HG03135 (cell line): ENCODE measurements around the gene C11orf24.
A peak's percentile ranks its signal among the peaks of the same experiment; 100 is the strongest.

Experiments used
- ATAC-seq: cut with Tn5 transposase; IDR thresholded peaks from one replicate; pipeline ENCODE4 v1.9.1; 2021; ENCODE audit warnings: mild to moderate bottlenecking, moderate library complexity; ENCODE audit not compliant: unreplicated experiment

C11orf24 gene

DNA sequence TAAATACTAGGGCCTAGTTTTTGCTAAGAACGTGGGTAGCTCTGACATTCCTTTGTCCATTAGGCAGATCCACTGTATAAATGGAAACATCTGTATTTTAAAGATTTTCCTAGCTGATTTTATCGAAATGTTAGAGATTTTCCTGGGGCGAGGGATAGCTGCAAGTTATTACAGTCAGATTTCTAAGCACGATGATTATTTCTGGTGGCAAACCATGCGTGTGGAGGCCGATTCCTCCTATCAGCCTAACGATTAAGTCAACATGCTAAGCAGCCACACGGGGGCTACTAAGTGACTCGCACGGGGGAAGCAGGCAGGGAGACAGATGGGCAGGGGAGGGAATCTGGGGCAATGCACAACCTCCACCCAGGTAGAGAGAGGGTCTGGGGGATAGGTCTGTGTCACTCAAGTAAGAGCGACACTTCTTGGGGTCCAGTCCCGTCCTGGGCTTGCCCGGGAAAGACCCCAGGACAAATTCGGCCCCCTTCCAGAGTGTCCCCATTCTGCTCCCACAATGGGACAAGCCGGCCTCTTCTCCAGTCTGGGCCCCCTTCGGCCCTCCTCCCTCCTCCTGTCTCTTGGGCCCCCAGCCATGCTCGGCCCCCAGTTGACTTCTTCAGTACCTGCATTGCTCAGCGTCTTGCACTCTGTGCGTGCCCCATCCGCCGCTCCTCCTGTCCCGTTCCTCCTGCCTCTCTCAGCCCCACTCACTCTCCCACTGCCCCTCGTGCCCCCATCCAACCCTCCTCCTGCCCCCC lies 571 bp downstream of the C11orf24 start:
- peak; percentile 27 for ATAC-seq

DNA sequence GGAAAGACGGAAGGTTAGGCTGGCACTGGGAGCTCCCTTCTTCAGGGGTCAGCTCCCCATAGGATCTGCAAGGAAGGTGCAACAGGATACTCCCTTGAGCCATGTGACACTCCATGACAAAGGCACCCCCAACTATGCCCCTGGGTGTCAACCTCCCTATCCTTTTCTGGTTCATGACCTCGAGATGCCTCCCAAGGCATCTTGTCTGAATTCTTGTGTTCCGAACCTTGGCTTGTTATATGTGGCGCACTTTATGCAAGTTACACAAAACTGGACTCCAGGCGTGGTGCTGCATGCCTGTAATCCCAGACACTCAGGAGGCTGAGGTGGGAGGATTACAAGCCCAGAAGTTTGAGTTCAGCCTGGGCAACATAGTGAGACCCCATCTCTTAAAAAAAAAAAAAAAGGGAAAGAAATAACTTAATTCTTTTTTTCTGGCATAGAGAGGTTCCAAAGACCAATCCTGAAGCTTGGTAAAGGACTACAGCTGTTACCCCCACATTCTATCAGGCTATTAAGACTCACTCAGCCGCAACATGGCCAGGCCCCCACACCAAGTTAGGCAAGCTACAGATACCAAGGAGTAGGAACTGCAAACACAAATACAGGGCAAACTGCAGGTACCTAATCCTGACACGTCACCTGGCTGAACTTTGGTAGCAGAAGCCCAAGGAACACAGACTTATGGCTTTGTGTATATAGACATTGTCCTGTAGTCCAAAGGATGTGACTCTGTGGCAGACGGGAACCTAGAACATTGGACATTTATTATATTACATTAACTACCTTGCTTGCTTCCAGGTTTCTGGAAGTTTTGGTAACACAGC lies 1.4 kb downstream of the C11orf24 start:
- ATAC-seq, result no peak

DNA sequence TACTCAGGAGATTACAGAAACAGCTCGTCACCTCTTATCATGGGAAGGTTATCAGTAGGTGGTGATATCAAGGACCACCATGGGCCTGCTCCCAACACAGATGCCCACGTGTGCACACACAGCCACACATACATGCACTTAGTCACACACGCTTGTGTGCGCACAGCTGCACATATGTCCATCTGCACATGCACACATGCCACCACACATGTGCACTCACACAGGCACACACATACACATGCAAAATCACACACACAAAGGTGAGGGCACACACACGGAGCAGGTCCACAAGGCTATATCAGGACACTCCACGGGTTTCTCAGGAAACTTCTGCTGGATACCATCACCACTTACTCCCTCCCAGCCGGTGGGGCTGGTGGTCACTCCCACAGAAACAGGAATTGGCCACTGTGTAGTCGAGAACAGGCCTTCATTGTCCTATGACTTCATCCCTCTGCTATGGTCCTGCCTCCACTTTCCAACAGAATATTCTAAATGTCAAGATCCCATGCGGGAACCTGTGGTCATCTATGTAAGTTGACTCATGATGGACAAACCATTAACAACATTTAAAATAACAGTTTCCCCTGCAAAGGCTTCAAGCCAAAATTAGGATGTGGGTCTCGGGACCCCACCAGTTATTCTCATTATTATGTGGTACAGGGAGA lies 2.2 kb downstream of the C11orf24 start:
- ATAC-seq, result no peak

DNA sequence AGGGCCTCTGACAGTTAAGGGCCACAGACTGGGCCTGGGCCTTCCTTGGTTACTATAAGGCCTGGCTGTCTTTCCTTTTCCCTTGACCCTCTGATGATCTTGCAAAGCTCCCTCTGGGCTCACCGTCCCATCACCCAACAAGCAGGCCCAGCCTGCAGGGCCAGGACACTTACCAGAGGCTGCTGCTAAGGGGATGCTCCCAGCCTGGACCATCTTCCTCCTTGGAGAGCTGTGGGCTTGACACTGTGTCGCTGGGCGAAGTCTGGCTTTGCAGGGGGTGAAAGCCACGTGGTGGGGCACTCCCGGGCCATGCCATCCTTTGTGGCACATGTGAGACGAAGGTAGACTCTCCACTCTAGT lies 3.9 kb downstream of the C11orf24 start:
- ATAC-seq, result no peak

DNA sequence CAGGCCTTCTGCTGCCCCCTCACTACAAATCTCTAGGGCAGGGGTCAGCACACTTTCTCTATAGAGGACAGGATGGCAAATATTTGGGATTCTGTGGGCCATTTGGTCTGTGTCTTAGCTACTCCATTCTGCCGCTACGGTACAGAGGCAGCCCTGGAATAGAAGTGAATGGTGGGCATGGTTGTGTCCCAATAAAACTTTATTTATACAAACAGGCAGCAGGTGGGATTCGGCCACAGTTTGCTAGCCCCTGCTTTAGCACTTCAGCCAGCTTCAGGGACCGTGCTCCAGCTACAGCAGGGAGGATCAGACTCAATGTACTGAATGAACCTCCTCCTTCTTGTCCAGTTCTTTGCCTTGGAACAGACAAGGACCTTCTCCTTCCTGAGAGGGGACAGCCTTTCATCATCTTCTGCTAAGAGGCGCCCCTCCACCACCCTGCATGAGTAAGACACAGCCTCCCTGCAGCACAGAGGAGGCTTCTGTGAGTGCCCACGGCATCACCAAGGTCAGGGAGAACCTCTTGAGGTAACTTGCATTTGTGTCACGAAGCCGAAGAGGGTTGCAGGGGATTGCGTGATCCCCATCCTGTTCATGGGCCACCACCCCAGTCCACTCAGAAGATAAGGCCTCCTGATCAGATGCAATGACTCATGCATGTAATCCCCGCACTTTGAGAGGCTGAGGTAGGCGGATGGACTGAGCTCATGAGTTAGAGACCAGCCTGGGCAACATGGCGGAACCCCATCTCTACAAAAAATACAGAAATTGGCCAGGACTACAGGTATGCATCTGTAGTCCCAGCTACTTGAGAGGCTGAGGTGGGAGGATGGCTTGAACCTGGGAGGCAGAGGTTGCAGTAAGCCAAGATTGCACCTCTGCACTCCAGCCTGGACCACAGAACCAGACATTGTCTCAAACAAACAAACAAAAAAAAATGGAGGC lies 4.6 kb downstream of the C11orf24 start:
- ATAC-seq, result no peak

DNA sequence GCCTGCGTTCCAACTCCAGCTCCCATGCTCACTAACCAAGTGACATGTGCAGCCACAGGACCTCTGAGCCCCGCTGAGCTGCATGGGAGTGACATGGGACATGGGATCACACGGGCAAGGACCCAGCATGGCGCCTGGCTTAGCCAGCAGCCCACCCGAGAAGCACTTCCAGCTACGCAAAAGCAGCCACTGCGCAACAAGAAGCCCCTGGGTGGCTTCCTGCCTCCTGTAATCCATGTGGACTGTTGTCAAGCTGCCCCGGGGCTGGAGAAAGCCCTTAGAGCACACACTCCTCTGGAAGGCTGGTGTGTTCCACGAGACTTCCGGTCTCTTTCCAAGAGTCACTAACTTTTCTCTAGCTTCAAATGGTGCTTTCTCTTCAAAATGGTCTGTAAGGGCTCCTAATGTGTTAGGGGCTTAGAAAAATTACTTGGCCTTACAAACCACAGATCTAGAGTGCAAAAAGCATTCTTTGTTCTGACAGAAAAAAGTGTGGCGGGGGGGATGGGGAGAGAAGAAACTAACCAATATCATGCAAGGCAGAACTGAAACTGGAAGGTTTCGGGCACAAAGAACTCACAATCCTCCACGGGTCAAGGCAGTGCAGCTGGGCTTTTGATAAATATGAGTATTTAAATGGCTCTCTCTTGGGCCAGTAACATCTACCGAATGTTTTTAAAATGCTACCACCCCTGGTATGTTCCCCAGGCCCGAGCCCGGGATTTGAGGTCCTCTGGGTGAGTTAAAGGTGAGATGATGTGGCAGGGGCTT lies 5.5 kb downstream of the C11orf24 start:
- peak; percentile 57 for ATAC-seq

DNA sequence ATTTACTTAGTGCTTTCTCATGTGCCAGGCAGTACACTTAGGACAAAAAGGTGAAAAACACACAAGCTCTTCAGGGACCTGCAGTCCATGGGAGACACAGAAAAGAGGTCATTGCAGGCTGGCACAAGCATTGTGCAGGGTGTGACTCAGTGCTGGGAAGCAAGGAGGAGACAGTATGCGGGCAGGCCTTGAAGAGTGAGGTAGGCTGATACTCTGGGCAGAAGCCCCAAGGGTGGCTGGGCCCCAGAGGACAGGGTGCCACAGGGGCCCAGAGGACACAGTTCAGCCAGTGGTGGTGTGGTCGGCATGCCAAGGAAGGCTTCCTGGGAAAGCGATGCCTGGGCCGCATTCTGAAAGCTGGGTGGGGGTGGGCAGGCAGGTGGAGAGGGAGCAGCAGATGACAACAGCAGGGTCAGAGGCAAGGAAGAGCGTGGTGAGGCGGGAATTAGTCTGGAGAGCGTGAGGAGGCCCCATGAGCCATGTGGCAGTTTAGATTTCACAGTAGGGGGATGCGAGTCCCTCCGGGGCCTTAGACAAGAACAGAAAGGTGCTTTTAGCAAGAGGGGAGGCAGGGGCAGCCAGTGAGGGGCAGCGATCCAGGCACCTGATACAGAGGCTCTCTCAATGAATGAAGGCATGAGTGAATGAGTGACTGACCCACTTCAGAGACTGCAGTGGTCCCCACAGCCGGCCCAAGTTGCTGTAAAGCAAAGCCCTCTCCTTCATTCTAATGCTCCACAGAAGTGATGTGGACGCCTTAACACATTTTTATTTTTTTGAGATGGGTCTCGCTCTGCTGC lies 6.8 kb downstream of the C11orf24 start:
- ATAC-seq, result no peak

DNA sequence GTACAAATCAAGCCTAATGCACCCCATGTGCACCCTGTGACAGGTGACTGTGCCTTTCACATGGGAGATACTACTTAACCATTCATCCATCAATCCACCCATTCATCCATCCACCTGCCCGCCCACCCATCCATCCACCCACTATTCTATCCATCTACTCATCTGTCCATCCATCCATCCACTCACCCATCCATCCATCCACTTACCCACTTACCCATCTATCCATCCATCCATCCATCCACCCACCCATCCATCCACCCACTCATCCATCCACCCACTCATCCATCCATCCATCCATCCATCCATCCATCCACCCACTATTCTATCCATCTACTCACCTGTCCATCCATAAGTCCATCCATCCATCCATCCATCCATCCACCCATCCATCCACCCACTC lies 7.5 kb downstream of the C11orf24 start:
- ATAC-seq, result no peak

DNA sequence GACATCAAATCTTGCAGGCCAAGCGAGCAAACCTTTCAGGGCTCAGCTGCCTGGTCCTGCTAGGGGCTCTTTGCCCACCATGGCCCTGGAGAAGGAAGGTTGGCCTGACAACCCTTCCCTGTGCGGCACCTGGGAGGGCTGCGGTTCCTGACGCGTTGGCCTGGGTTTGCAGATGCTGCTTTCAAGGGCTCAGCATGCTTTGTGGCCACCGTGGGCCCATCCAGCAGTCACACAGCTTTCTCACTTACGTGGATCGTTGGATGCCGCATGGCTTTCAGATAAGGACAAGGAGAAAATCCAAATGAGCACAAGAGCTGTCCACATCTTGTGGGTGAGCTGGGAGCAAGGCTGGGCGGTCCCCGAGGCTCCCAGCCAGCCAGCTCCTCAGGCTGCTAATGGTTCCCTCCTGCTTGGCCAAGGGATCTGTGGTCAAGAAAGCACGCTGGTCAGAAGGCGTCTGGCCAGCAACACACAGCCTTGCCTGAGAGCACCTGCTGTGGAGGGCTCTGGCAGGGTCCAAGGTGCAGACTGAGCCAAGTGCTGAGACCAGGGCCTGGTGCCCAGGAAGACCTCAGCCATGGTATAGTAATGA lies 8.2 kb downstream of the C11orf24 start:
- ATAC-seq, result no peak

DNA sequence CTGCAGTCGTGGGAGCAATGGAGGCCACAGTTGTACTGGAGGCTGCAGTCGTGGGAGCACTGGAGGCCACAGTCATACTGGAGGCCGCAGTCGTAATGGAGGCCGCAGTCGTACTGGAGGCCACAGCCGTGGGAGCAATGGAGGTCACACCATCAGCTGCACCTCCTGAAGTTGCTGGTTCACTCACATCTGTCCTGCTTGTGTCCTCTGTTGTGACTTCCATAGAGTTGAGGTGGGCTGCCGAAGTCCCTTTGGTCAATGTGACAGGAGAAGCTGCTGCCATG lies 9.3 kb downstream of the C11orf24 start:
- no peak for ATAC-seq

DNA sequence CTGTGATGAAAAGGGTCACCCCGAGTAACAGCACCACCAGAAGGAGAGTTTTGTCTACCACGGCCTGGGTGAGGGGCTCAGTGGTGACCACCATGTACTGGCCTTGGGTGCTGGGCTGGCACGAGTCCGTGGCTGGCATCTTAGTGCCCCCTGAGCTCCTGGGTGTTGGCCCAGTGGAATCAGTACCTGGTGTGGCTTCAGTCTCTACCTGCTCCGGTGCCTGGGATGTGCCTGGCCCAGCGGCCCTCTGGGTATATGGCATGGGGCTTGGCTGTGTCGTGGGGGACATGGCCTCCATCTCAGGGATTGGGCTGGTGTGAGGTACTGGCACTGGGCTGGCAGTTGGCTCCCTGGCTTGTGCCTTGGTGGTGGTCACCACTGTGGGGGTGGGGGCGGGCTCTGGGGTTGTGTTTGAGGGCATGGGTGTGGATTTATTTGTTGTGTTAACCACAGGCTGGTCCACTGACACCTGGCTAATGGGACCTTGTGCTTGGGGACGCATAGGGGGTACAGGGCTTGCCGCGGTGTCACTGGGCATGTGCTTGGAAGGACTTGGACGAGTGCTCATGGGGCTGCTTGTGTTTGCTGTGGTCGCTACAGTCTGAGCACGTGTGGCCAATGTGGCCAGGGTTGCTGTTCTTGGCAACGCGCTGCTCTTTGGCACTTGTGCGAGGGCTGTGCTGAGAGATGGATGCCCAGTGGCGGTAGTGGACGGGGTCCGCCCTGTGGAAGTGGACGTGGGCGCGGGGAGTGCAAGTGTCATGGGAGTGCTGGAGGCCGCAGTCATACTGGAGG lies 9.8 kb downstream of the C11orf24 start:
- ATAC-seq, result no peak

DNA sequence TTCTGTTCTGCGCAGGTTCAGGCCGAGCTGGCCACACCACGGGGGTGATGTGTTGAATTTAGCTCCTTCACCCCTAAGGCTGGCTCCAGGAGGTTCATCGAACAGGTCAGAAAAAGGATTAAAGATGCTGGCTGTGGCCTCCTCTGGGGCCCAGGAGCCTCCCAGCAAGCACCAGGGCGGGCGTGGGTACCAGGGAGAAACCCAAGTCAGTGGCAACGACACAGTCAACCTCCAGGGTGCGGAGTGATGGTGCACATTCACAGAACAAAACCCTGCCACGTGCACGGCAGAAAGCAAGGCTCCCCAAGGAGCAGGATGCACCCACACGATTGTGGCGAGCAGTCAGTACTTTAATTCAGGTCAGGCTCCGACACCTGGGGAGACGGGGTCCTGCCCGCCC lies 10.8 kb downstream of the C11orf24 start:
- no peak for ATAC-seq

DNA sequence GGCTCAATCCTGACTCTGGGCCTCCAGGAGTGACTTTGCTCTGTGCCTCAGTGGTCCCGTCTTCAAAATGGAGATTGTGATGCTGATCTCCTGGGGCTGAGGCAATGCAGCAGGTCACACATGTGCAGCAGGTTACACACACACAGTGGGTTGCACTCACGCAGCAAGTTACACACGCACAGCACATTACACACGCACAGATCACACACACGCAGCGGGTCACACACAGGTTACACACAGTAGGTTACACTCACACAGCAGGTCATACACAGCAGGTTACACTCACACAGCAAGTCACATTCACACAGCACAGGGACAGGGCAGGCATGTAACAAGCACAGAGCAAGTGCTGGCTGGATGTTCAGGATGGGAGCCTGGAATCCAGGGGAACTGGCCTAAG lies 11.3 kb downstream of the C11orf24 start:
- no peak for ATAC-seq

DNA sequence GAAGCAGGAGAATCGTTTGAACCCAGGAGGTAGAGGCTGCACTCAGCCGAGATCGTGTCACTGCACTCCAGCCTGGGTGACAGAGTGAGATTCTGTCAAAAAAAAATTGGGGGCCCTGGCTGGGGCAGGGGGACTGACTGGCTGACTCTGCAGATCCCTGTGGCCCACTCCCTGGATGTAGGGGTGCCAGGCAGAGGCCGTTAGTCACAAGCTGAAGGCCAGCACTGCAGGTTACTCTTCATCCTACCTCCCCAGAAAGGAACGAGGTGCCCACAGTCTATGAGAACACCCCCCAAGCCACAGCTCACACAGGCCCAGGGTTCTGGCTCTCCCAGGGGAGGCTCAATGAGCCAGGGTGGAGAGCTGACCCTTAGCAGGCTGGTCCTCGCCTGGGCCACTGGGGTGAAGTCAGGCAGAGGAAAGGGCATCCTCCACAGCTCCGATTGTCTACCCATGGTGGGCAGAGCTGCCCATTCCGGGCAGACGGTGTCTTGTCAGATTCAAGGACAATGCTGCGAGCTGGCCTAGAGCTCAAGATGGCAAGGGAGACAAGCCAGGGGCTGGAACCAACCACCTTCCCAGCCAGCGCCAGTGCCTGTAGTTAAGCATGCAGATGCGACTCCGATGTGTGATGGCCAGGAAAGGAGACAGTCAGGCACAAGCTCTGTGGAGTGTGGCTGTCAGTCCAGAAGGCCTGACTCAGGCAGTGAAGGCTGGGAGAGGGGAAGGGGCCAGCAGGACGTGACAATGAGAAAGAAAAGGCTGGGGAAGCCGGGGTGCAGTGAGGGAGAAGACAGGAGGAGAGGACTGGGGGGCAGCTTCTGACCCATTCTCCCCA lies 12.4 kb downstream of the C11orf24 start:
- no peak for ATAC-seq

DNA sequence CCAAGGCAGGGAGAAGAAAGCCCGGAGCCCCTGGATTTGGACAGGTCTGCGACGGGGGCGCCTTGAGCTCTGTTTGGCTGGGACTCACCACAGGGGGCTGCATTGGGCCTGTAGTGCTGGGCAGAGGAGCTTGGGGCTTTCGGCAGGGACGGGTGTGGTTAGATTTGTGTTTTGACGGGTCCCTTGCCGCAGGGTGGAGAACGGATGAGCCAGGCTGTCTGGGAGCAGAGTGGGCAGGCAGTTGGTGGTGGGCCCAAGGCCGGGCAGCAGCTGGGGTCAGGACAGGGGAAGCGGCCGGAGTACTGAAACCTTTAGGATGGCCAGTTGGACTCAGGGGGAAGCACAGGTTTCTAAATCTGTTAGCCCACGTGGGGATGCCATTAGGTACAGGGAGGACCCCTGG lies 13.4 kb downstream of the C11orf24 start:
- ATAC-seq, result no peak

DNA sequence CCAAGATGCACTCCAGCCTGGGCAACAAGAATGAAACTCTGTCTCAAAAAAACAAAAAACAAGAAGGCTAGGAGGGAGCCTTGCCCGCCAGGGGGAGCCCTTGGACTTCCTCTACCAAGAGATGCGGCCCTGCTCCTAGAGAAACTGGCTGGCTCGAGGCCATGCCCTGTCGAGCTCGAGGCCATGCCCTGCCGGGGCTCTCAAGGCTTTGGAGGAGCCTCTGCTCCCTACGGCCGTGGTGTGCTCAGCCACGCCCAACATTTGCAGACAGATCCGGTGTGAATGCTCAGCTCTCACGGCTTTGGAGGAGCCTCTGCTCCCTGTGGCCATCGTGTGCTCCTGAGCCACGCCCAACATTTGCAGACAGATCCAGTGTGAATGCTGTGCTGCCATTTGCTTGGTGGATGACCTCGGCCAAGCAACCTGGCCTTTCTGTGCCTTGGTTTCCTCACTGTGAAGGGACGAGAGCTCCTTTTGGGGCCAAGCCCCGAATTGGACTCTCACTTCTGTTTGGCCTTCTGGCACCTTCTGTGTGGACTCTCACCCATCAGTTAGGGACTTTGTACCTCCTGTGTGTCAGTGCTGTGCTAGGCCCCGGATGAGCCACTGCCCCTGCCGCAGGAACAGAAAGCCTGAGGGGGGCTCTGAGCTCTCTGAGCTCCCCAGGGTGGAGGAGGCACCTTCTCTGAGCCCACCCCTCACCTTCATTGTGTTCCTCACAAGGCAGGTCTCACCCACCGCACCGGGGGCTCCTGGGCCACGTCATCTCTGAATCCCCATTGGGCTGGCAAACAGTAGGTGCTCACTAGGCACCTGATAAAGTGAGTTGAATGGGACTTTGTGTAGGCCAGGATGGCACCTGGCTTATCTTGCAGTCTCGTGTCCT lies 14.1 kb downstream of the C11orf24 start:
- ATAC-seq, result no peak
